NCI-H510A (cell line): ENCODE measurements around the gene PDXDC1.
"Not testable (repeated sequence)": the region's sequence is repeated elsewhere in the genome, so short reads cannot be mapped to it uniquely, and the experiment has no call there.

ENCODE experiments used
- DNase-seq: peaks from one replicate; lab custom pipeline; 2025; lab: John Stamatoyannopoulos, UW

Gene PDXDC1

GRCh38 chr16:15065961-15066360 is 91.1 kb downstream of the PDXDC1 start:
- not testable (repeated sequence) for DNase-seq

- DNase-seq, result not testable (repeated sequence)
Observed at GRCh38 chr16:15066690-15067089, 91.9 kb downstream of the PDXDC1 start.

- not testable (repeated sequence) for DNase-seq
Observed at GRCh38 chr16:15071013-15071412, 96.2 kb downstream of the PDXDC1 start.

GRCh38 chr16:15071916-15072769 is 97.3 kb downstream of the PDXDC1 start:
- DNase-seq, result not testable (repeated sequence)

GRCh38 chr16:15073101-15073500 is 98.3 kb downstream of the PDXDC1 start:
- no peak for DNase-seq

GRCh38 chr16:15076161-15076560 is 101.3 kb downstream of the PDXDC1 start:
- DNase-seq, result not testable (repeated sequence)

- DNase-seq, result not testable (repeated sequence)
Observed at GRCh38 chr16:15080883-15081282, 106.1 kb downstream of the PDXDC1 start.

GRCh38 chr16:15082788-15083187 is 108.0 kb downstream of the PDXDC1 start:
- DNase-seq, result not testable (repeated sequence)

GRCh38 chr16:15090663-15091269 is 115.9 kb downstream of the PDXDC1 start:
- not testable (repeated sequence) for DNase-seq

GRCh38 chr16:15093571-15093954 is 118.7 kb downstream of the PDXDC1 start:
- DNase-seq, result not testable (repeated sequence)

- peak; percentile 74 for DNase-seq
Observed at GRCh38 chr16:15093955-15094827, 119.4 kb downstream of the PDXDC1 start, which contains the start of gene RRN3. Gene RRN3, minus strand, starts transcription at chr16:15094272. Its CDS starts 39 bp downstream, at chr16:15094233.

- DNase-seq, result not testable (repeated sequence)
Observed at GRCh38 chr16:15096583-15096972, 121.8 kb downstream of the PDXDC1 start.

GRCh38 chr16:15099366-15099909 is 124.6 kb downstream of the PDXDC1 start:
- DNase-seq, result not testable (repeated sequence)

- DNase-seq, result not testable (repeated sequence)
Observed at GRCh38 chr16:15100372-15100987, 125.7 kb downstream of the PDXDC1 start.

GRCh38 chr16:15127641-15128425 is 153.0 kb downstream of the PDXDC1 start:
- not testable (repeated sequence) for DNase-seq

- not testable (repeated sequence) for DNase-seq
Observed at GRCh38 chr16:15130256-15130932, 155.6 kb downstream of the PDXDC1 start.

GRCh38 chr16:15130943-15131700 is 156.3 kb downstream of the PDXDC1 start:
- DNase-seq, result not testable (repeated sequence)

- not testable (repeated sequence) for DNase-seq
Observed at GRCh38 chr16:15132719-15133428, 158.0 kb downstream of the PDXDC1 start.
